HepG2 (cell line): Measurements from ENCODE around the gene GRIN3B. TPM values are rescaled to one million over a fixed set of nuclear protein-coding genes. Genes with fewer than 3 reads are reported as not detected.

ENCODE experiments used
- HOXA3 ChIP-seq: sonication (generic); formaldehyde crosslinking; IDR thresholded peaks from 2 replicates; pipeline ENCODE4 v1.5.0; 2020; ENCODE audit warnings: missing genetic modification reagents
- SAFB2 ChIP-seq: sonication (generic); formaldehyde crosslinking; IDR thresholded peaks from 2 replicates; pipeline ENCODE4 v1.5.1; 2020; ENCODE audit warnings: missing genetic modification reagents, low read depth, mild to moderate bottlenecking, borderline replicate concordance
- ZFP36L1 ChIP-seq: sonication (generic); formaldehyde crosslinking; IDR thresholded peaks from 2 replicates; pipeline ENCODE4 v1.8.0; 2022; ENCODE audit warnings: mild to moderate bottlenecking, missing genetic modification reagents, moderate library complexity
- ZMYM3 ChIP-seq: sonication (generic); formaldehyde crosslinking; IDR thresholded peaks from 2 replicates; pipeline ENCODE4 v1.5.1; 2020; ENCODE audit warnings: mild to moderate bottlenecking, missing genetic modification reagents
- polyA plus RNA-seq, 8 experiments: library from polyadenylated mRNA; depleted of rRNA in 3 of 8; stranded (reverse) in 7 of 8; unstranded in 1 of 8; fragments of >200 nt; fragmentation: Illumina TruSeq in 4 of 8; extraction: Trizol in 4 of 8; gene quantifications; 2 replicates each; pipeline versions ENCODE4 v1.2.1 to v1.2.3, GENCODE V29; 2011 to 2016; ENCODE audit warnings: low read depth in 4 of 8, missing spikeins in 1 of 8, mixed read lengths in 1 of 8; ENCODE audit not compliant: insufficient read depth in 1 of 8
- total RNA-seq, 5 experiments: library from RNA; depleted of rRNA; stranded (reverse); fragments of >200 nt; fragmentation: Illumina TruSeq; extraction: Trizol; gene quantifications; 2 replicates each; pipeline ENCODE4 v1.2.3, GENCODE V29; 2016; ENCODE audit warnings: low read depth in 1 of 5
- TF ChIP-seq, protein P1 (sequence below): sonication (generic); formaldehyde crosslinking; IDR thresholded peaks from 2 replicates; pipeline ENCODE4 v1.4.0; 2020; ENCODE audit warnings: missing genetic modification reagents, mild to moderate bottlenecking, borderline replicate concordance
- TF ChIP-seq, protein P2 (sequence below): IDR thresholded peaks from 2 replicates; pipeline ENCODE4 v1.6.1; 2016; ENCODE audit warnings: low read depth
- TF ChIP-seq, protein P3 (sequence below): sonication (generic); formaldehyde crosslinking; IDR thresholded peaks from 2 replicates; pipeline ENCODE4 v1.4.0; 2020; ENCODE audit warnings: mild to moderate bottlenecking, missing genetic modification reagents
- TF ChIP-seq, protein P4 (sequence below): sonication (generic); formaldehyde crosslinking; IDR thresholded peaks from 2 replicates; pipeline ENCODE4 v1.4.0; 2020; ENCODE audit warnings: mild to moderate bottlenecking, missing genetic modification reagents
- TF ChIP-seq, protein P5 (sequence below): sonication (generic); formaldehyde crosslinking; IDR thresholded peaks from 2 replicates; pipeline ENCODE4 v1.9.0; 2021; ENCODE audit warnings: mild to moderate bottlenecking, missing genetic modification reagents
- TF ChIP-seq, protein P6 (sequence below): sonication (generic); formaldehyde crosslinking; IDR thresholded peaks from 2 replicates; pipeline ENCODE4; 2020; ENCODE audit warnings: missing genetic modification reagents, mild to moderate bottlenecking, borderline replicate concordance

The GRIN3B gene
- total and polyA plus RNA-seq, 2 of the 13 experiments (the other 11 are each of a cell fraction or from before 2014, with no cell fraction given), result 0.07 to 0.20 TPM

DNA sequence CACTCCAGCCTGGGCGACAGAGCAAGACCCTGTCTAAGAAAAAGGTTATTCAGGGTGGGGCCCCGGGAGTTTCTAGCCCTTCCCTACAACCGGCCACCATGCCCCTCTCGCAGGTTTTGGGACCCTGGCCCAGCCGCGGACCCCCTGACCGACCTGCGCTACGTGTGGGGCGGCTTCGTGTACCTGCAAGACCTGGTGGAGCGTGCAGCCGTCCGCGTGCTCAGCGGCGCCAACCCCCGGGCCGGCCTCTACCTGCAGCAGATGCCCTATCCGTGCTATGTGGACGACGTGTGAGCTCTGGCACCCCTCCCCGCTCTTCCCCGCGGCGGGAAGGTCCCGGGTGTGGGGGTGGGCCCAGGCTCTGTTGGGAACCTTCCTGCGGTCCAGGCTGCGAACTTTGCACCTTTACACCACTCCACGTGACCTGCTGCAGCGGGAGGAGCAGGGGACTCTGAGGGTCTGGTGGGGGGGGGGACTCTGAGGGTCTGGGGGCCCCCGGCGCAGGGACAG lies 46.0 kb downstream of the GRIN3B start (continued):
- TF ChIP-seq, protein P1, sequence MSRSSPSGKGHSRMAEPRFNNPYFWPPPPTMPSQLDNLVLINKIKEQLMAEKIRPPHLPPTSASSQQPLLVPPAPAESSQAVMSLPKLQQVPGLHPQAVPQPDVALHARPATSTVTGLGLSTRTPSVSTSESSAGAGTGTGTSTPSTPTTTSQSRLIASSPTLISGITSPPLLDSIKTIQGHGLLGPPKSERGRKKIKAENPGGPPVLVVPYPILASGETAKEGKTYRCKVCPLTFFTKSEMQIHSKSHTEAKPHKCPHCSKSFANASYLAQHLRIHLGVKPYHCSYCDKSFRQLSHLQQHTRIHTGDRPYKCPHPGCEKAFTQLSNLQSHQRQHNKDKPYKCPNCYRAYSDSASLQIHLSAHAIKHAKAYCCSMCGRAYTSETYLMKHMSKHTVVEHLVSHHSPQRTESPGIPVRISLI (CRISPR knock-in tag), result no peak
- TF ChIP-seq SAFB2 (no peak), ZMYM3 (CRISPR knock-in tag) (no peak), HOXA3 (CRISPR knock-in tag) (peak; percentile 49), ZFP36L1 (CRISPR knock-in tag) (no peak)
- TF ChIP-seq, protein P2, sequence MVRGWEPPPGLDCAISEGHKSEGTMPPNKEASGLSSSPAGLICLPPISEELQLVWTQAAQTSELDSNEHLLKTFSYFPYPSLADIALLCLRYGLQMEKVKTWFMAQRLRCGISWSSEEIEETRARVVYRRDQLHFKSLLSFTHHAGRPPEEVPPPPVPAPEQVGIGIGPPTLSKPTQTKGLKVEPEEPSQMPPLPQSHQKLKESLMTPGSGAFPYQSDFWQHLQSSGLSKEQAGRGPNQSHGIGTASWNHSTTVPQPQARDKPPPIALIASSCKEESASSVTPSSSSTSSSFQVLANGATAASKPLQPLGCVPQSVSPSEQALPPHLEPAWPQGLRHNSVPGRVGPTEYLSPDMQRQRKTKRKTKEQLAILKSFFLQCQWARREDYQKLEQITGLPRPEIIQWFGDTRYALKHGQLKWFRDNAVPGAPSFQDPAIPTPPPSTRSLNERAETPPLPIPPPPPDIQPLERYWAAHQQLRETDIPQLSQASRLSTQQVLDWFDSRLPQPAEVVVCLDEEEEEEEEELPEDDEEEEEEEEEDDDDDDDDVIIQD (CRISPR knock-in tag), result no peak; the same call in 1 of the 2 replicates
- TF ChIP-seq, protein P3, sequence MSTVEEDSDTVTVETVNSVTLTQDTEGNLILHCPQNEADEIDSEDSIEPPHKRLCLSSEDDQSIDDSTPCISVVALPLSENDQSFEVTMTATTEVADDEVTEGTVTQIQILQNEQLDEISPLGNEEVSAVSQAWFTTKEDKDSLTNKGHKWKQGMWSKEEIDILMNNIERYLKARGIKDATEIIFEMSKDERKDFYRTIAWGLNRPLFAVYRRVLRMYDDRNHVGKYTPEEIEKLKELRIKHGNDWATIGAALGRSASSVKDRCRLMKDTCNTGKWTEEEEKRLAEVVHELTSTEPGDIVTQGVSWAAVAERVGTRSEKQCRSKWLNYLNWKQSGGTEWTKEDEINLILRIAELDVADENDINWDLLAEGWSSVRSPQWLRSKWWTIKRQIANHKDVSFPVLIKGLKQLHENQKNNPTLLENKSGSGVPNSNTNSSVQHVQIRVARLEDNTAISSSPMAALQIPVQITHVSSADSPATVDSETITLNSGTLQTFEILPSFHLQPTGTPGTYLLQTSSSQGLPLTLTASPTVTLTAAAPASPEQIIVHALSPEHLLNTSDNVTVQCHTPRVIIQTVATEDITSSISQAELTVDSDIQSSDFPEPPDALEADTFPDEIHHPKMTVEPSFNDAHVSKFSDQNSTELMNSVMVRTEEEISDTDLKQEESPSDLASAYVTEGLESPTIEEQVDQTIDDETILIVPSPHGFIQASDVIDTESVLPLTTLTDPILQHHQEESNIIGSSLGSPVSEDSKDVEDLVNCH (CRISPR knock-in tag), result no peak
- TF ChIP-seq, protein P4, sequence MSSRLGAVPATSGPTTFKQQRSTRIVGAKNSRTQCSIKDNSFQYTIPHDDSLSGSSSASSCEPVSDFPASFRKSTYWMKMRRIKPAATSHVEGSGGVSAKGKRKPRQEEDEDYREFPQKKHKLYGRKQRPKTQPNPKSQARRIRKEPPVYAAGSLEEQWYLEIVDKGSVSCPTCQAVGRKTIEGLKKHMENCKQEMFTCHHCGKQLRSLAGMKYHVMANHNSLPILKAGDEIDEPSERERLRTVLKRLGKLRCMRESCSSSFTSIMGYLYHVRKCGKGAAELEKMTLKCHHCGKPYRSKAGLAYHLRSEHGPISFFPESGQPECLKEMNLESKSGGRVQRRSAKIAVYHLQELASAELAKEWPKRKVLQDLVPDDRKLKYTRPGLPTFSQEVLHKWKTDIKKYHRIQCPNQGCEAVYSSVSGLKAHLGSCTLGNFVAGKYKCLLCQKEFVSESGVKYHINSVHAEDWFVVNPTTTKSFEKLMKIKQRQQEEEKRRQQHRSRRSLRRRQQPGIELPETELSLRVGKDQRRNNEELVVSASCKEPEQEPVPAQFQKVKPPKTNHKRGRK, result no peak
- TF ChIP-seq, protein P5, sequence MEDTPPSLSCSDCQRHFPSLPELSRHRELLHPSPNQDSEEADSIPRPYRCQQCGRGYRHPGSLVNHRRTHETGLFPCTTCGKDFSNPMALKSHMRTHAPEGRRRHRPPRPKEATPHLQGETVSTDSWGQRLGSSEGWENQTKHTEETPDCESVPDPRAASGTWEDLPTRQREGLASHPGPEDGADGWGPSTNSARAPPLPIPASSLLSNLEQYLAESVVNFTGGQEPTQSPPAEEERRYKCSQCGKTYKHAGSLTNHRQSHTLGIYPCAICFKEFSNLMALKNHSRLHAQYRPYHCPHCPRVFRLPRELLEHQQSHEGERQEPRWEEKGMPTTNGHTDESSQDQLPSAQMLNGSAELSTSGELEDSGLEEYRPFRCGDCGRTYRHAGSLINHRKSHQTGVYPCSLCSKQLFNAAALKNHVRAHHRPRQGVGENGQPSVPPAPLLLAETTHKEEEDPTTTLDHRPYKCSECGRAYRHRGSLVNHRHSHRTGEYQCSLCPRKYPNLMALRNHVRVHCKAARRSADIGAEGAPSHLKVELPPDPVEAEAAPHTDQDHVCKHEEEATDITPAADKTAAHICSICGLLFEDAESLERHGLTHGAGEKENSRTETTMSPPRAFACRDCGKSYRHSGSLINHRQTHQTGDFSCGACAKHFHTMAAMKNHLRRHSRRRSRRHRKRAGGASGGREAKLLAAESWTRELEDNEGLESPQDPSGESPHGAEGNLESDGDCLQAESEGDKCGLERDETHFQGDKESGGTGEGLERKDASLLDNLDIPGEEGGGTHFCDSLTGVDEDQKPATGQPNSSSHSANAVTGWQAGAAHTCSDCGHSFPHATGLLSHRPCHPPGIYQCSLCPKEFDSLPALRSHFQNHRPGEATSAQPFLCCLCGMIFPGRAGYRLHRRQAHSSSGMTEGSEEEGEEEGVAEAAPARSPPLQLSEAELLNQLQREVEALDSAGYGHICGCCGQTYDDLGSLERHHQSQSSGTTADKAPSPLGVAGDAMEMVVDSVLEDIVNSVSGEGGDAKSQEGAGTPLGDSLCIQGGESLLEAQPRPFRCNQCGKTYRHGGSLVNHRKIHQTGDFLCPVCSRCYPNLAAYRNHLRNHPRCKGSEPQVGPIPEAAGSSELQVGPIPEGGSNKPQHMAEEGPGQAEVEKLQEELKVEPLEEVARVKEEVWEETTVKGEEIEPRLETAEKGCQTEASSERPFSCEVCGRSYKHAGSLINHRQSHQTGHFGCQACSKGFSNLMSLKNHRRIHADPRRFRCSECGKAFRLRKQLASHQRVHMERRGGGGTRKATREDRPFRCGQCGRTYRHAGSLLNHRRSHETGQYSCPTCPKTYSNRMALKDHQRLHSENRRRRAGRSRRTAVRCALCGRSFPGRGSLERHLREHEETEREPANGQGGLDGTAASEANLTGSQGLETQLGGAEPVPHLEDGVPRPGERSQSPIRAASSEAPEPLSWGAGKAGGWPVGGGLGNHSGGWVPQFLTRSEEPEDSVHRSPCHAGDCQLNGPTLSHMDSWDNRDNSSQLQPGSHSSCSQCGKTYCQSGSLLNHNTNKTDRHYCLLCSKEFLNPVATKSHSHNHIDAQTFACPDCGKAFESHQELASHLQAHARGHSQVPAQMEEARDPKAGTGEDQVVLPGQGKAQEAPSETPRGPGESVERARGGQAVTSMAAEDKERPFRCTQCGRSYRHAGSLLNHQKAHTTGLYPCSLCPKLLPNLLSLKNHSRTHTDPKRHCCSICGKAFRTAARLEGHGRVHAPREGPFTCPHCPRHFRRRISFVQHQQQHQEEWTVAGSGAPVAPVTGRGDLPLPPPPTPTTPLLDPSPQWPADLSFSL, result no peak
- TF ChIP-seq, protein P6, sequence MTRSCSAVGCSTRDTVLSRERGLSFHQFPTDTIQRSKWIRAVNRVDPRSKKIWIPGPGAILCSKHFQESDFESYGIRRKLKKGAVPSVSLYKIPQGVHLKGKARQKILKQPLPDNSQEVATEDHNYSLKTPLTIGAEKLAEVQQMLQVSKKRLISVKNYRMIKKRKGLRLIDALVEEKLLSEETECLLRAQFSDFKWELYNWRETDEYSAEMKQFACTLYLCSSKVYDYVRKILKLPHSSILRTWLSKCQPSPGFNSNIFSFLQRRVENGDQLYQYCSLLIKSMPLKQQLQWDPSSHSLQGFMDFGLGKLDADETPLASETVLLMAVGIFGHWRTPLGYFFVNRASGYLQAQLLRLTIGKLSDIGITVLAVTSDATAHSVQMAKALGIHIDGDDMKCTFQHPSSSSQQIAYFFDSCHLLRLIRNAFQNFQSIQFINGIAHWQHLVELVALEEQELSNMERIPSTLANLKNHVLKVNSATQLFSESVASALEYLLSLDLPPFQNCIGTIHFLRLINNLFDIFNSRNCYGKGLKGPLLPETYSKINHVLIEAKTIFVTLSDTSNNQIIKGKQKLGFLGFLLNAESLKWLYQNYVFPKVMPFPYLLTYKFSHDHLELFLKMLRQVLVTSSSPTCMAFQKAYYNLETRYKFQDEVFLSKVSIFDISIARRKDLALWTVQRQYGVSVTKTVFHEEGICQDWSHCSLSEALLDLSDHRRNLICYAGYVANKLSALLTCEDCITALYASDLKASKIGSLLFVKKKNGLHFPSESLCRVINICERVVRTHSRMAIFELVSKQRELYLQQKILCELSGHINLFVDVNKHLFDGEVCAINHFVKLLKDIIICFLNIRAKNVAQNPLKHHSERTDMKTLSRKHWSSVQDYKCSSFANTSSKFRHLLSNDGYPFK, result 0 out of 2 replicates have a peak, but pooled peaks have one; percentile 46
- TF ChIP-seq, all 625 proteins: peak for 144
